T-helper 1 cell treated with Interleukin-12 subunit alpha and Interleukin-12 subunit beta and Interleukin-4 antibody, amounts not matched to agents 30 μg/mL and 1 μg/mL, for 36 hours (primary cell): ENCODE results near the gene ASIC2.

ENCODE experiments used
- H3K27ac Mint-ChIP-seq: one replicate; pipeline ENCODE4 v1.8.0; 2021; ENCODE audit warnings: mild to moderate bottlenecking, mixed read lengths
- H3K27me3 Mint-ChIP-seq: one replicate; pipeline ENCODE4 v1.8.0; 2021; ENCODE audit warnings: low read depth, mixed read lengths
- H3K36me3 Mint-ChIP-seq: one replicate; pipeline ENCODE4 v1.8.0; 2021; ENCODE audit warnings: low read depth, mixed read lengths
- H3K4me1 Mint-ChIP-seq: one replicate; pipeline ENCODE4 v1.8.0; 2021; ENCODE audit warnings: low read depth, mixed read lengths
- H3K4me3 Mint-ChIP-seq: one replicate; pipeline ENCODE4 v1.8.0; 2021; ENCODE audit warnings: mild to moderate bottlenecking, moderate library complexity, mixed read lengths
- H3K9me3 Mint-ChIP-seq: one replicate; pipeline ENCODE4 v1.8.0; 2021; ENCODE audit warnings: mixed read lengths

ASIC2 gene

GRCh38 chr17:33242375-33243124 is 50.5 kb downstream of the ASIC2 start:
- no peak overlapping the region for H3K4me3 Mint-ChIP-seq
- H3K27me3 Mint-ChIP-seq = peaks cover 4% of the 10 kb centered on the region
- no peaks in the 10 kb centered on the region for H3K4me1 Mint-ChIP-seq
- H3K27ac Mint-ChIP-seq = no peak overlapping the region
- no peaks in the 10 kb centered on the region for H3K9me3 Mint-ChIP-seq
- H3K36me3 Mint-ChIP-seq = no peaks in the 10 kb centered on the region

GRCh38 chr17:33241390-33241789 is 51.7 kb downstream of the ASIC2 start:
- no peak overlapping the region for H3K27ac Mint-ChIP-seq
- peaks cover 4% of the 10 kb centered on the region for H3K27me3 Mint-ChIP-seq

GRCh38 chr17:33240362-33240761 is 52.7 kb downstream of the ASIC2 start:
- Mint-ChIP-seq H3K9me3 (no peaks in the 10 kb centered on the region), H3K36me3 (no peaks in the 10 kb centered on the region), H3K27me3 (peaks cover 4% of the 10 kb centered on the region), H3K27ac (no peak overlapping the region), H3K4me3 (no peak overlapping the region), H3K4me1 (no peaks in the 10 kb centered on the region)

More at GRCh38 chr17:33241390-33241789, 51.7 kb downstream of the ASIC2 start:
- no peaks in the 10 kb centered on the region for H3K4me1 Mint-ChIP-seq
- H3K9me3 Mint-ChIP-seq = no peaks in the 10 kb centered on the region
- H3K4me3 Mint-ChIP-seq = no peak overlapping the region
- H3K36me3 Mint-ChIP-seq = no peaks in the 10 kb centered on the region

GRCh38 chr17:33239702-33240101 is 53.4 kb downstream of the ASIC2 start:
- Mint-ChIP-seq H3K4me1 (no peaks in the 10 kb centered on the region), H3K36me3 (no peaks in the 10 kb centered on the region), H3K27ac (no peak overlapping the region), H3K4me3 (no peak overlapping the region), H3K9me3 (no peaks in the 10 kb centered on the region), H3K27me3 (peaks cover 4% of the 10 kb centered on the region)

GRCh38 chr17:33234930-33235685 is 58.0 kb downstream of the ASIC2 start:
- H3K27ac Mint-ChIP-seq = no peak overlapping the region
- no peaks in the 10 kb centered on the region for H3K9me3 Mint-ChIP-seq
- H3K27me3 Mint-ChIP-seq = no peaks in the 10 kb centered on the region
- no peak overlapping the region for H3K4me3 Mint-ChIP-seq
- no peaks in the 10 kb centered on the region for H3K36me3 Mint-ChIP-seq
- H3K4me1 Mint-ChIP-seq = no peaks in the 10 kb centered on the region

GRCh38 chr17:33234233-33234632 is 58.9 kb downstream of the ASIC2 start:
- H3K4me1 Mint-ChIP-seq = no peaks in the 10 kb centered on the region
- no peaks in the 10 kb centered on the region for H3K36me3 Mint-ChIP-seq
- no peaks in the 10 kb centered on the region for H3K9me3 Mint-ChIP-seq
- no peaks in the 10 kb centered on the region for H3K27me3 Mint-ChIP-seq
- no peak overlapping the region for H3K4me3 Mint-ChIP-seq
- no peak overlapping the region for H3K27ac Mint-ChIP-seq

- H3K4me1 Mint-ChIP-seq = no peaks in the 10 kb centered on the region
- H3K36me3 Mint-ChIP-seq = no peaks in the 10 kb centered on the region
- H3K4me3 Mint-ChIP-seq = no peak overlapping the region
- H3K9me3 Mint-ChIP-seq = no peaks in the 10 kb centered on the region
- no peaks in the 10 kb centered on the region for H3K27me3 Mint-ChIP-seq
- H3K27ac Mint-ChIP-seq = no peak overlapping the region
Measured at GRCh38 chr17:33233811-33234177, 59.3 kb downstream of the ASIC2 start.

GRCh38 chr17:33229499-33229898 is 63.6 kb downstream of the ASIC2 start:
- Mint-ChIP-seq H3K27ac (no peak overlapping the region), H3K9me3 (no peaks in the 10 kb centered on the region), H3K27me3 (peaks cover 5% of the 10 kb centered on the region), H3K4me1 (no peaks in the 10 kb centered on the region), H3K4me3 (no peak overlapping the region), H3K36me3 (no peaks in the 10 kb centered on the region)

GRCh38 chr17:33229028-33229427 is 64.1 kb downstream of the ASIC2 start:
- peaks cover 5% of the 10 kb centered on the region for H3K27me3 Mint-ChIP-seq
- no peaks in the 10 kb centered on the region for H3K9me3 Mint-ChIP-seq
- no peak overlapping the region for H3K27ac Mint-ChIP-seq
- H3K4me1 Mint-ChIP-seq = no peaks in the 10 kb centered on the region
- H3K4me3 Mint-ChIP-seq = no peak overlapping the region
- H3K36me3 Mint-ChIP-seq = no peaks in the 10 kb centered on the region

GRCh38 chr17:33228548-33228947 is 64.5 kb downstream of the ASIC2 start:
- Mint-ChIP-seq H3K4me3 (no peak overlapping the region), H3K9me3 (no peaks in the 10 kb centered on the region), H3K36me3 (no peaks in the 10 kb centered on the region), H3K4me1 (no peaks in the 10 kb centered on the region), H3K27me3 (peaks cover 5% of the 10 kb centered on the region), H3K27ac (no peak overlapping the region)

GRCh38 chr17:33227911-33228310 is 65.2 kb downstream of the ASIC2 start:
- Mint-ChIP-seq H3K9me3 (no peaks in the 10 kb centered on the region), H3K27me3 (peaks cover 5% of the 10 kb centered on the region), H3K4me1 (no peaks in the 10 kb centered on the region), H3K27ac (no peak overlapping the region), H3K4me3 (no peak overlapping the region), H3K36me3 (no peaks in the 10 kb centered on the region)

- no peak overlapping the region for H3K4me3 Mint-ChIP-seq
- H3K27ac Mint-ChIP-seq = no peak overlapping the region
- no peaks in the 10 kb centered on the region for H3K4me1 Mint-ChIP-seq
- no peaks in the 10 kb centered on the region for H3K9me3 Mint-ChIP-seq
- no peaks in the 10 kb centered on the region for H3K36me3 Mint-ChIP-seq
- H3K27me3 Mint-ChIP-seq = peaks cover 5% of the 10 kb centered on the region
Measured at GRCh38 chr17:33225994-33226393, 67.1 kb downstream of the ASIC2 start.

GRCh38 chr17:33225509-33225908 is 67.6 kb downstream of the ASIC2 start:
- H3K4me1 Mint-ChIP-seq = no peaks in the 10 kb centered on the region
- peaks cover 5% of the 10 kb centered on the region for H3K27me3 Mint-ChIP-seq
- H3K9me3 Mint-ChIP-seq = no peaks in the 10 kb centered on the region
- no peaks in the 10 kb centered on the region for H3K36me3 Mint-ChIP-seq
- H3K4me3 Mint-ChIP-seq = no peak overlapping the region
- no peak overlapping the region for H3K27ac Mint-ChIP-seq

- H3K4me3 Mint-ChIP-seq = no peak overlapping the region
- H3K27ac Mint-ChIP-seq = no peak overlapping the region
- no peaks in the 10 kb centered on the region for H3K4me1 Mint-ChIP-seq
- no peaks in the 10 kb centered on the region for H3K9me3 Mint-ChIP-seq
- no peaks in the 10 kb centered on the region for H3K36me3 Mint-ChIP-seq
- H3K27me3 Mint-ChIP-seq = no peaks in the 10 kb centered on the region
Measured at GRCh38 chr17:33220036-33220435, 73.1 kb downstream of the ASIC2 start.
